HG03039 (cell line): ENCODE measurements around the gene FOXD4L1.
"Not testable (repeated sequence)": the region's sequence is repeated elsewhere in the genome, so short reads cannot be mapped to it uniquely, and the experiment has no call there.

ENCODE experiments used
- ATAC-seq: cut with Tn5 transposase; IDR thresholded peaks from one replicate; pipeline ENCODE4 v1.9.1; 2021; ENCODE audit warnings: mild to moderate bottlenecking, moderate library complexity; ENCODE audit not compliant: unreplicated experiment

Gene FOXD4L1

DNA sequence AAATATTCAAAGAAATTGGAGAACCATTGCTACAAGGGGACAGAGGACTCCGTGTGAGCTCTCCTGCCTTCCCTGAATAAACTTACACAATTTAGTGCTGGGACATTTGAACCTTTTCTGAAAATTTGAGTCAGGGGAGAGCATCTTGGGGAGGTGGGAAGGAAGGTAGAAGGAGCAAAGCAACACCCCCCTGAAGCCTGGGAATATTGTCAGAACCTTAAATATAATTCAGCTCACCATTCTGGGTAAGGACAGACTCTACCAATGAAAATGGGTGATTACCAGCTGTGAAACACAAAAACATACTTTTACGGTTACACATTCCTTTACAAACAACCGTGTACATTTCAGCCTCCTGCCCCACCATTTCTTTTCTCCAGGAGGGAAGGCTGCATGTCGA lies at the start of gene FOXD4L1:
TSS of gene FOXD4L1 (plus strand) at position 301 of the 400 bp plus-strand sequence. CDS start 592 bp downstream, outside the sequence.
- ATAC-seq = not testable (repeated sequence)

DNA sequence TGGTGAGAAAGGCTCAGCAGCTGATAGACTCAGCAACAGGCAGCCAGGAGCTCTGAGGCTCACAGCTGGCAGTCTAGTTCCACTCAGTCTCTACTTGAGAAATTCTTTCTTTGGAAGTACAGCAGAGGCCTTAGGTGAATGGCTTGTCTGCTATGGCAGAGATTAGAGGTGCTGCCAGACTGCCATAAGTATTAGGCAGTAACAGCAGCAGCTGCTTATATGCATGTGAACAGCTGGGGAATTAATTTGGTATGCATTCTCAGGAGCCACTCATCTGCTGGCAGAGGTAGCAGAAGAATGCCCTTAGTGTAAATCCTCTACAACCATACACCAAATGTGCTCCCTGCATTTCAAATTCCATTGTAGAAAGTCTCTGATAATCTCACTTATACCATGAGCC lies 32.7 kb upstream of the FOXD4L1 start:
- ATAC-seq = not testable (repeated sequence)

DNA sequence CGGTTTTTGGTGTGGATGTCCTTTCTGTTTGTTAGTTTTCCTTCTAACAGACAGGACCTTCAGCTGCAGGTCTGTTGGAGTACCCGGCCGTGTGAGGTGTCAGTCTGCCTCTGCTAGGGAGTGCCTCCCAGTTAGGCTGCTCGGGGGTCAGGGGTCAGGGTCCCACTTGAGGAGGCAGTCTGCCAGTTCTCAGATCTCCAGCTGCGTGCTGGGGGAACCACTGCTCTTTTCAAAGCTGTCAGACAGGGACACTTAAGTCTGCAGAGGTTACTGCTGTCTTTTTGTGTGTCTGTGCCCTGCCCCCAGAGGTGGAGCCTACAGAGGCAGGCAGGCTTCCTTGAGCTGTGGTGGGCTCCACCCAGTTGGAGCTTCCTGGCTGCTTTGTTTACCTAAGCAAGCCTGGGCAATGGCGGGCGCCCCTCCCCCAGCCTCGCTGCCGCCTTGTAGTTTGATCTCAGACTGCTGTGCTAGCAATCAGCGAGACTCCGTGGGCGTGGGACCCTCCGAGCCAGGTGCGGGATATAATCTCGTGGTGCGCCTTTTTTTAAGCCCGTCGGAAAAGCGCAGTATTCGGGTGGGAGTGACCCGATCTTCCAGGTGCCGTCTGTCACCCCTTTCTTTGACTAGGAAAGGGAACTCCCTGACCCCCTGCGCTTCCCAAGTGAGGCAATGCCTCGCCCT lies 21.6 kb upstream of the FOXD4L1 start:
- ATAC-seq = not testable (repeated sequence)

DNA sequence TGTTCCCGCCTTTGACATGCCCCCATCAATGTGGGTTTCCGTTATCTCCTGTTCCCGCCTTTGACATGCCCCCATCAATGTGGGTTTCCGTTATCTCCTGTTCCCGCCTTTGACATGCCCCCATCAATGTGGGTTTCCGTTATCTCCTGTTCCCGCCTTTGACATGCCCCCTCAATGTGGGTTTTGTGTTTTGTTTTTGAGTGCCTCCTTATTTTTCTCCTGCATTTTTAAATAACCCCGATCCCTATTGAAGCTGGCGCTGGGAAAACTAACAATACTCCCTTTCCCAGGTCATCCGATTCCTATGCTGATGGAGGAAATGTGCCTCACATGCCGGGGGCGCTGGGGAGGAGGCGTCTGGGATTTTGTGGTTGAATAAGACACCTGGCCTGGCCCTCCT lies 1.9 kb upstream of the FOXD4L1 start:
- not testable (repeated sequence) for ATAC-seq

DNA sequence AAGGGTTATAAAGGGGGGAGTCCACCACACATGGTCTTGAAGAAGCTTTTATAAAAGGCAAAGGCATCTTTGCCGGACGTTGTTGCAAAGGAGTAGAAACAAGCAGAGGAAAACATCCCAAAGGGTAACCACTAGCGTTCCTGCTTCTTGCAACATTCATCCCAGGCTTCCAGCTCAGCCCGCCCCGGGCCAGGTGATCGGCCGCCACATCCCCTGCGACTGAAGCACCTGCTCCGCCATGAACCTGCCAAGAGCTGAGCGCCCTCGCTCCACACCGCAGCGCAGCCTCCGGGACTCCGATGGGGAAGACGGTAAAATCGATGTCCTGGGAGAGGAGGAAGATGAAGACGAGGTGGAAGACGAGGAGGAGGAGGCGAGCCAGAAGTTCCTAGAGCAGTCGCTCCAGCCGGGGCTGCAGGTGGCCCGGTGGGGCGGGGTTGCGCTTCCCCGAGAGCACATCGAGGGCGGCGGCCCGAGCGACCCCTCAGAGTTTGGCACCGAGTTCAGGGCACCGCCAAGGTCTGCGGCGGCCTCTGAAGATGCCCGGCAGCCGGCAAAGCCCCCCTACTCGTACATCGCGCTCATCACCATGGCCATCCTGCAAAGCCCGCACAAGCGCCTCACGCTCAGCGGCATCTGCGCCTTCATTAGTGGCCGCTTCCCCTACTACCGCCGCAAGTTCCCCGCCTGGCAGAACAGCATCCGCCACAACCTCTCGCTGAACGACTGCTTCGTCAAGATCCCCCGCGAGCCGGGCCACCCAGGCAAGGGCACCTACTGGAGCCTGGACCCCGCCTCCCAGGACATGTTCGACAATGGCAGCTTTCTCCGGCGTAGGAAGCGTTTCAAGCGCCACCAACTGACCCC lies 787 bp downstream of the FOXD4L1 start:
- ATAC-seq = not testable (repeated sequence)

- not testable (repeated sequence) for ATAC-seq
Observed at GRCh38 chr2:113499886-113500722, 1.6 kb downstream of the FOXD4L1 start.

- not testable (repeated sequence) for ATAC-seq
Observed at GRCh38 chr2:113500723-113501038, 2.2 kb downstream of the FOXD4L1 start.

DNA sequence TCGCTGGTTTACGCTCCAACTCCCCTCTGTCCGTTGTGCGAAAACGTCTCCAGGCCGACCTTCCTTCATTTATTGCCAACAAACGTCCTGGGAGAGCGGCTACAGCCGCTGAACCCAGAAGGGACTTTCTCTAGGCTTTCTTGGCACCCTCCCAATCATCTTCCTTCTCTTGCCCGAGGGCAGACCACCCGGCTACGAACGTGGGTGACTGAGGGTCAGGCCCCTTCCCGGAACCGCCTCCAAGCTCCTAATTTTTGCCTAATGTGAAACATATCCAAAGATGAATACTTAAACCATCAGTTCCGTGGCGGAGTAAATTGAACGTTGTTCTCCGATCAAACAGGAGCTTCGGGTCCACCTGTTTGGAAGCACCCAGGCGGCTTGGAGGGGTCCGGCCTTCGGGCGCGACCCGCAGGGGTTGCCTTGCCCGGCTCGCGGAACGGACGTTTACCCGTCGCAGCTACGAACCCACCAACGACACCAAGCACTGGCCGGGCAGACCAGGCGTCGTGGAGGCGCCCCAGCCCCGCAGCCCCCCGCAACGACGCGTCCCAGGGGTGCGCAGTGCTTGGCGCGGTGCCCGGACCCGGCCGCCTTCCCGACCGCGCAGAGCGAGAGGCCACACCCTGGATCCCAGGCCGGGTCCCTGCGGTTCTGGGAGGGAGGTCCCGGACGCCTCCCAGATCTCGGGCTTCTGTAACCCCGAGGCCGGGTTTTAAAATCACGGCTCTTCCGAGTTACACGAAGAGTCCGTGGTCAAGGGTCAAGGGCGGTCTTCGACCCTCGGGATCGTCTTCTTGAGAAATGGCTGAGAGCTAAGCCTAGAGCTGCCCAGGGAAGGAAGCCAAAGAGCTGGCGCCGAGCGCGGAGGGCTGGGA lies 4.0 kb downstream of the FOXD4L1 start:
- ATAC-seq = not testable (repeated sequence)

GRCh38 chr2:113503094-113504042 lies 4.9 kb downstream of the FOXD4L1 start:
- ATAC-seq = peak; percentile 53

- ATAC-seq = not testable (repeated sequence)
Observed at GRCh38 chr2:113504081-113504480, 5.6 kb downstream of the FOXD4L1 start.

GRCh38 chr2:113507394-113508140 lies 9.1 kb downstream of the FOXD4L1 start:
- ATAC-seq = not testable (repeated sequence)

- not testable (repeated sequence) for ATAC-seq
Observed at GRCh38 chr2:113508187-113508586, 9.7 kb downstream of the FOXD4L1 start.

- not testable (repeated sequence) for ATAC-seq
Observed at GRCh38 chr2:113510913-113511312, 12.4 kb downstream of the FOXD4L1 start.

DNA sequence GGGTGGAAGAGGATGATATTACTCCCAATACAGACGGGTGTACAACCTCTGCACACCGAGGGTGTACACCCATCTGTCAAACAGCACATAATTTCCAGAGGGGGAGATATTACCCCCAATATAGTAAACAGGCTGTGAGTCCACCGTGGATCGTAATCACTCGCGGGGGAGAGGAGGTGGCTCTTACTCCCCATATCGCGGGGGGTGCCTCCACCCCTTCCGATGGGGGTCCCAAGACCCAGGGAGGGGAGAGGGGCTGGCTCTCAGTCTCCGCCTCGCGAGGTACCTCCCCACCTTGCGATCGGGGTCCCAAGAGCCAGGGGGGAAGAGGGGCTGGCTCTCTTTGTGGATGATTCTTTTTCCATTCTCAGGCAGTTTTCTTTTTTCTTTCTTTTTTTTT lies 13.4 kb downstream of the FOXD4L1 start:
- ATAC-seq = not testable (repeated sequence)

DNA sequence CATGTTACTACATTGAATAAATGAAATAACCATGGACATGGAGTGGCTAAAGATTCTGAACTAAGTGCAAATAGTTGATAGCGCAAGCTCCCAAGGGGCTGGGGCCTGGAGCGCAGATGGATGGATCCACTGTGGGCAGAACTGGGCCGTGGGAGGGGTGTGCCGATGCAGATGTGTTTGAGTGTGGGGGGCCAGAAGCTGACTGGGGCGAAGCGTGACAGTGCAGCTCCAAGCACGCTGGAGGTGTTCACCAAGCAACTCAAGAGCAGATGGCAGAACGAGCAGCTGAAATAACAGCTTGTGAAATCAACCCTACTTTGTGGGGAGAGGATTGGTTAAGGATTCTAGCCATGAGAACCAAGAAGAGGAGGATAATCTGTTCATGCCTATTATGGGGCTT lies 17.0 kb downstream of the FOXD4L1 start:
- not testable (repeated sequence) for ATAC-seq

- not testable (repeated sequence) for ATAC-seq
Observed at GRCh38 chr2:113515995-113516394, 17.5 kb downstream of the FOXD4L1 start.

GRCh38 chr2:113517025-113517424 lies 18.6 kb downstream of the FOXD4L1 start:
- ATAC-seq = not testable (repeated sequence)

GRCh38 chr2:113520837-113521236 lies 22.4 kb downstream of the FOXD4L1 start:
- ATAC-seq = not testable (repeated sequence)
